ENCODE measurements around the gene PEX5L.

- TF ChIP-seq CTCF (IDR thresholded peaks at IDR 0.05) (no peak), POLR2A (IDR thresholded peaks at IDR 0.05) (no peak)
Observed at GRCh38 chr3:179769411-179770247, 267.1 kb downstream of the PEX5L start.
